ENCODE data around the gene KLHL17.
"Not testable (repeated sequence)": the region's sequence is repeated elsewhere in the genome, so short reads cannot be mapped to it uniquely, and the experiment has no call there.

Gene KLHL17

GRCh38 chr1:942864-943533 lies 17.4 kb upstream of the KLHL17 start:
- no peaks in the 10 kb centered on the region for H3K4me1 ChIP-seq (ENCODE audit: insufficient read depth, poor library complexity, severe bottlenecking)
- no peak for TF ChIP-seq CTCF (IDR thresholded peaks at IDR 0.05; ENCODE audit: poor library complexity, severe bottlenecking)
- no peak overlapping the region for H3K4me3 ChIP-seq (ENCODE audit: severe bottlenecking)
- no peaks in the 10 kb centered on the region for H3K9me3 ChIP-seq (ENCODE audit: severe bottlenecking)
- ATAC-seq (ENCODE audit: low read depth) (no peak), DNase-seq (ENCODE audit: low spot score) (no peak)
- peaks cover 36% of the 10 kb centered on the region for H3K27me3 ChIP-seq (ENCODE audit: insufficient read depth, poor library complexity, severe bottlenecking)
- peaks cover 32% of the 10 kb centered on the region for H3K36me3 ChIP-seq (ENCODE audit: low read depth)
- H3K27ac ChIP-seq (ENCODE audit: poor library complexity, severe bottlenecking) = no peak overlapping the region

GRCh38 chr1:943545-944340 lies 16.6 kb upstream of the KLHL17 start:
- H3K4me1 ChIP-seq (ENCODE audit: insufficient read depth, poor library complexity, severe bottlenecking) = no peaks in the 10 kb centered on the region

GRCh38 chr1:944341-945325 lies 15.8 kb upstream of the KLHL17 start:
- H3K4me3 ChIP-seq (ENCODE audit: severe bottlenecking) = no peak overlapping the region
- H3K36me3 ChIP-seq (ENCODE audit: low read depth) = peaks cover 46% of the 10 kb centered on the region
- H3K9me3 ChIP-seq (ENCODE audit: severe bottlenecking) = no peaks in the 10 kb centered on the region
- peaks cover 29% of the 10 kb centered on the region for H3K27me3 ChIP-seq (ENCODE audit: insufficient read depth, poor library complexity, severe bottlenecking)
- no peak overlapping the region for H3K27ac ChIP-seq (ENCODE audit: poor library complexity, severe bottlenecking)
- ATAC-seq (ENCODE audit: low read depth) (no peak), DNase-seq (ENCODE audit: low spot score) (no peak)
- no peaks in the 10 kb centered on the region for H3K4me1 ChIP-seq (ENCODE audit: insufficient read depth, poor library complexity, severe bottlenecking)
- no peak for TF ChIP-seq CTCF (IDR thresholded peaks at IDR 0.05; ENCODE audit: poor library complexity, severe bottlenecking)

More at GRCh38 chr1:943545-944340, 16.6 kb upstream of the KLHL17 start:
- ATAC-seq (ENCODE audit: low read depth) (no peak), DNase-seq (ENCODE audit: low spot score) (no peak)
- H3K36me3 ChIP-seq (ENCODE audit: low read depth) = peaks cover 37% of the 10 kb centered on the region
- H3K9me3 ChIP-seq (ENCODE audit: severe bottlenecking) = no peaks in the 10 kb centered on the region
- H3K27me3 ChIP-seq (ENCODE audit: insufficient read depth, poor library complexity, severe bottlenecking) = peaks cover 35% of the 10 kb centered on the region
- TF ChIP-seq CTCF (IDR thresholded peaks at IDR 0.05; ENCODE audit: poor library complexity, severe bottlenecking) = no peak
- no peak overlapping the region for H3K4me3 ChIP-seq (ENCODE audit: severe bottlenecking)
- H3K27ac ChIP-seq (ENCODE audit: poor library complexity, severe bottlenecking) = no peak overlapping the region

- ATAC-seq (ENCODE audit: low read depth) = no peak
- DNase-seq (ENCODE audit: low spot score) = no peak
- Histone ChIP-seq H3K36me3 (ENCODE audit: low read depth) (peaks cover 58% of the 10 kb centered on the region), H3K27ac (ENCODE audit: poor library complexity, severe bottlenecking) (no peak overlapping the region), H3K4me1 (ENCODE audit: insufficient read depth, poor library complexity, severe bottlenecking) (no peaks in the 10 kb centered on the region), H3K4me3 (ENCODE audit: severe bottlenecking) (no peak overlapping the region), H3K27me3 (ENCODE audit: insufficient read depth, poor library complexity, severe bottlenecking) (peaks cover 18% of the 10 kb centered on the region), H3K9me3 (ENCODE audit: severe bottlenecking) (no peaks in the 10 kb centered on the region)
- no peak for TF ChIP-seq CTCF (IDR thresholded peaks at IDR 0.05; ENCODE audit: poor library complexity, severe bottlenecking)
These were observed 14.5 kb upstream of the KLHL17 start for GRCh38 chr1:945688-946556.

- peaks cover 67% of the 10 kb centered on the region for H3K36me3 ChIP-seq (ENCODE audit: low read depth)
- not testable (repeated sequence) for H3K4me3 ChIP-seq (ENCODE audit: severe bottlenecking); H3K9me3 ChIP-seq (ENCODE audit: severe bottlenecking); H3K27ac ChIP-seq (ENCODE audit: poor library complexity, severe bottlenecking); ATAC-seq (ENCODE audit: low read depth); H3K4me1 ChIP-seq (ENCODE audit: insufficient read depth, poor library complexity, severe bottlenecking); DNase-seq (ENCODE audit: low spot score); H3K27me3 ChIP-seq (ENCODE audit: insufficient read depth, poor library complexity, severe bottlenecking)
These were observed 13.6 kb upstream of the KLHL17 start for GRCh38 chr1:946811-947210.

Data from RWPE2 (cell line).